Thyroid gland (tissue), 4 donors: Measurements from ENCODE around the gene EHD4. TPM values are rescaled to one million over a fixed set of nuclear protein-coding genes. Genes with fewer than 3 reads are reported as not detected.
A peak's percentile ranks its signal among the peaks of the same experiment; 100 is the strongest.

Source experiments
- DNase-seq, 2 donors: peaks; one replicate each; pipeline ENCODE4 v3.0.0-alpha.2; 2019
- H3K27ac ChIP-seq, 3 donors: fragments of 200-600 bp; sonication (generic); 1 replicate in 2 of 3; 2 replicates in 1 of 3; pipeline ENCODE4 v1.5.1; 2016 to 2019; ENCODE audit warnings: mild to moderate bottlenecking in 1 of 3, moderate library complexity in 1 of 3
- H3K27me3 ChIP-seq: fragments of 200-600 bp; sonication (generic); one replicate; pipeline ENCODE4 v1.5.1; 2019
- H3K36me3 ChIP-seq, 2 donors: fragments of 200-600 bp; sonication (generic); one replicate each; pipeline ENCODE4 v1.5.1; 2016 to 2019
- H3K4me1 ChIP-seq, 2 donors: fragments of 200-600 bp; sonication (generic); one replicate each; pipeline ENCODE4 v1.5.1; 2017 to 2019
- H3K4me3 ChIP-seq, 3 donors: fragments of 200-600 bp; sonication (generic); replicated peaks in 1 of 3; 1 replicate in 2 of 3; 2 replicates in 1 of 3; pipeline ENCODE4 v1.5.1; 2016; ENCODE audit warnings: mild to moderate bottlenecking in 1 of 3
- H3K9me3 ChIP-seq: fragments of 200-600 bp; sonication (generic); one replicate; pipeline ENCODE4 v1.5.1; 2017
- CTCF ChIP-seq, 6 experiments: fragments of 200-600 bp in 3 of 6; fragments of 450-650 bp in 3 of 6; sonication (generic) in 3 of 6; IDR thresholded peaks; one replicate each; pipeline ENCODE4 v1.5.1; 2016 to 2019; ENCODE audit warnings: antibody characterized with exemption in 6 of 6, mild to moderate bottlenecking in 2 of 6, inconsistent platforms in 1 of 6, moderate library complexity in 1 of 6
- POLR2A ChIP-seq, 2 donors: fragments of 450-650 bp; IDR thresholded peaks; one replicate each; pipeline ENCODE4 v1.6.1; 2017; ENCODE audit warnings: antibody characterized with exemption in 2 of 2, mild to moderate bottlenecking in 2 of 2, moderate library complexity in 1 of 2
- WGBS, 2 donors: methylation state at CpG; one replicate each; pipeline ENCODE4 v1.1.5; 2017; 5-methylcytosine and 5-hydroxymethylcytosine counted together
- intact Hi-C: fragments of 100-400 bp; cut with DNase I; formaldehyde crosslinking; loops from one replicate; pipeline ENCODE4 v1.15.1; 2023
- total RNA-seq, 4 donors: library from RNA; depleted of rRNA; stranded (reverse); fragments of >200 nt; gene quantifications; one replicate each; pipeline ENCODE4 v1.2.3, GENCODE V29; 2016

Gene EHD4
- total RNA-seq, 4 donors from 2014 or later = 29.7 to 66.7 (median 37.9) TPM

- 85 to 93% methylated on average over 5 to 6 of the region's 6 CpGs for WGBS, 2 donors
- Histone ChIP-seq H3K9me3 (no peaks in the 10 kb centered on the region), H3K4me1 (peaks cover 30 to 64% of the 10 kb centered on the region in 2 donors), H3K36me3 (peaks cover 6 to 9% of the 10 kb centered on the region in 2 donors), H3K27me3 (no peaks in the 10 kb centered on the region), H3K27ac (no peak overlapping the region), H3K4me3 (no peak overlapping the region)
- no peak for TF ChIP-seq POLR2A (IDR thresholded peaks at IDR 0.05)
- no peak for TF ChIP-seq CTCF (IDR thresholded peaks at IDR 0.05)
- intact Hi-C loops = no loop called here
- DNase-seq = no peak
Measured at GRCh38 chr15:41954036-41954435, 18.3 kb downstream of the EHD4 start.

DNA sequence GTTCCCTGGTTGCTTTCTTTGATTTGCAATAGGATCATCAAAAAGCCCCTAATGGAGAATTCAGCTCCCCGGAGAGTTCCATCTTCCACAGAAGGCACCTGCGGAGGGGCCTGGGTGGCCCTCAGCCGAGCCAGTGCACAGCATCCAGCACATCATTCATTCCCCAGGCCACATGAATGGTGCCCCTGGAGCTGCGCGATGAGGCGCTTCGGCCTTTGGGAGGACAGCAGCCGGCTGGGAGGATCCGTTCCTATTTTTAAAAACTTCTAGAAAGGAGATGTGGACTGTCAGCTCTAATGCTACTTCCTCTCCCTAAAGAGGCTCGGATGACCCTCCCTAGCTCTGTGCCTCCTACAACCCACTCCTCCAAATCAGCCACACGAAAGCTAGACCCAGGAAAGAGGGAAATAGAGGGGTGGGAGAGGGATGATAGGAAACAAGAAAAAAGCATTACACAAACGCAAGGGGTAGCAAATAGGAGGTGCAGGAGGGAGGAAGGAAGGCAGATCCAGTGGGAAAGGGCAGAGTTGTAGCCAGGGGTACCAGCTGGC, 20.3 kb downstream of the EHD4 start:
- peak overlapping the region in 2 of 3 donors; percentile 15 to 78 for H3K27ac ChIP-seq
- no peak overlapping the region for H3K4me3 ChIP-seq
- no peaks in the 10 kb centered on the region for H3K9me3 ChIP-seq
- H3K36me3 ChIP-seq = peaks cover 6 to 9% of the 10 kb centered on the region in 2 donors
- H3K27me3 ChIP-seq = no peaks in the 10 kb centered on the region
- DNase-seq = no peak
- intact Hi-C loops = no loop called here
- no peak for TF ChIP-seq POLR2A (IDR thresholded peaks at IDR 0.05)
- TF ChIP-seq CTCF (IDR thresholded peaks at IDR 0.05) = no peak
- WGBS, 2 donors = 90 to 94% methylated on average over 10 to 12 of the region's 12 CpGs
- H3K4me1 ChIP-seq = peaks cover 21 to 50% of the 10 kb centered on the region in 2 donors

GRCh38 chr15:41951571-41951970, 20.8 kb downstream of the EHD4 start:
- intact Hi-C loops = no loop called here
- Histone ChIP-seq H3K4me1 (peaks cover 17 to 47% of the 10 kb centered on the region in 2 donors), H3K27ac (peak overlapping the region in 2 of 3 donors; percentile 15 to 78), H3K9me3 (no peaks in the 10 kb centered on the region), H3K27me3 (no peaks in the 10 kb centered on the region), H3K4me3 (no peak overlapping the region), H3K36me3 (peaks cover 6 to 9% of the 10 kb centered on the region in 2 donors)
- no peak for TF ChIP-seq POLR2A (IDR thresholded peaks at IDR 0.05)
- TF ChIP-seq CTCF (IDR thresholded peaks at IDR 0.05) = no peak
- DNase-seq = no peak
- 38 to 44% methylated on average over 2 of the region's 2 CpGs for WGBS, 2 donors

GRCh38 chr15:41950489-41950888, 21.9 kb downstream of the EHD4 start:
- Histone ChIP-seq H3K27ac (peak overlapping the region in 2 of 3 donors; percentile 78), H3K27me3 (no peaks in the 10 kb centered on the region), H3K36me3 (peaks cover 6 to 9% of the 10 kb centered on the region in 2 donors), H3K4me1 (peaks cover 17 to 41% of the 10 kb centered on the region in 2 donors), H3K9me3 (no peaks in the 10 kb centered on the region), H3K4me3 (no peak overlapping the region)
- peak in 1 of 2 donors; percentile 22 for DNase-seq
- intact Hi-C loops = no loop called here
- TF ChIP-seq CTCF (IDR thresholded peaks at IDR 0.05) = no peak
- TF ChIP-seq POLR2A (IDR thresholded peaks at IDR 0.05) = no peak
- 61 to 64% methylated on average over 5 of the region's 5 CpGs for WGBS, 2 donors

- Histone ChIP-seq H3K36me3 (peaks cover 6 to 9% of the 10 kb centered on the region in 2 donors), H3K9me3 (no peaks in the 10 kb centered on the region), H3K27ac (peak overlapping the region; percentile 57 to 78 (median 78)), H3K4me3 (no peak overlapping the region), H3K27me3 (no peaks in the 10 kb centered on the region), H3K4me1 (peaks cover 17 to 40% of the 10 kb centered on the region in 2 donors)
- TF ChIP-seq CTCF (IDR thresholded peaks at IDR 0.05) (no peak), POLR2A (IDR thresholded peaks at IDR 0.05) (no peak)
- 63 to 76% methylated on average over 4 of the region's 4 CpGs for WGBS, 2 donors
- intact Hi-C loops = no loop called here
- no peak for DNase-seq
Measured at GRCh38 chr15:41950127-41950483, 22.3 kb downstream of the EHD4 start.
